Esophagus squamous epithelium (tissue), 5 donors: ENCODE results near the gene ABCA9. TPM values are rescaled to one million over a fixed set of nuclear protein-coding genes. Genes with fewer than 3 reads are reported as not detected.

ENCODE experiments used
- DNase-seq: peaks from one replicate; lab custom pipeline; 2025; lab: John Stamatoyannopoulos, UW
- H3K27ac ChIP-seq, 4 donors: fragments of 200-600 bp; sonication (generic); one replicate each; pipeline ENCODE4 v1.5.1; 2016 to 2019; ENCODE audit warnings: mild to moderate bottlenecking in 1 of 4
- H3K27me3 ChIP-seq, 4 donors: fragments of 200-600 bp; sonication (generic); 1 replicate in 3 of 4; 2 replicates in 1 of 4; pipeline versions ENCODE4 v1.5.1 to v1.6.0; 2017 to 2021; ENCODE audit warnings: antibody characterized with exemption in 1 of 4
- H3K36me3 ChIP-seq, 3 donors: fragments of 200-600 bp; sonication (generic); one replicate each; pipeline ENCODE4 v1.5.1; 2016 to 2019
- H3K4me1 ChIP-seq, 3 donors: fragments of 200-600 bp; sonication (generic); one replicate each; pipeline ENCODE4 v1.5.1; 2017 to 2019
- H3K4me3 ChIP-seq, 4 donors: fragments of 200-600 bp; sonication (generic); 1 replicate in 3 of 4; 2 replicates in 1 of 4; pipeline ENCODE4 v1.5.1; 2016 to 2019; ENCODE audit warnings: mild to moderate bottlenecking in 2 of 4, moderate library complexity in 1 of 4
- H3K9me3 ChIP-seq, 3 donors: fragments of 200-600 bp; sonication (generic); one replicate each; pipeline ENCODE4 v1.5.1; 2016 to 2019
- CTCF ChIP-seq, 6 experiments: fragments of 450-650 bp in 4 of 6; fragments of 200-600 bp in 2 of 6; sonication (generic) in 2 of 6; IDR thresholded peaks; one replicate each; pipeline ENCODE4 v1.5.1; 2016 to 2019; ENCODE audit warnings: antibody characterized with exemption in 6 of 6, mild to moderate bottlenecking in 4 of 6, moderate library complexity in 4 of 6
- POLR2A ChIP-seq, 4 donors: fragments of 450-650 bp; IDR thresholded peaks; one replicate each; pipeline ENCODE4 v1.6.1; 2017; ENCODE audit warnings: antibody characterized with exemption in 4 of 4, mild to moderate bottlenecking in 4 of 4, moderate library complexity in 3 of 4
- WGBS, 2 donors: methylation state at CpG; one replicate each; pipeline ENCODE4 v1.1.5; 2018; 5-methylcytosine and 5-hydroxymethylcytosine counted together
- intact Hi-C: fragments of 100-400 bp; cut with DNase I; formaldehyde crosslinking; loops from one replicate; pipeline ENCODE4 v1.15.0; 2022
- total RNA-seq, 4 donors: library from RNA; depleted of rRNA; stranded (reverse); fragments of >200 nt; gene quantifications; one replicate each; pipeline ENCODE4 v1.1.0, GENCODE V29; 2016
- donor health status: DM: yes; HTN: yes; CAD: no.

The ABCA9 gene
- total RNA-seq, 4 donors from 2014 or later, result 0.34 to 17.4 (median 5.3) TPM

GRCh38 chr17:69044371-69044770 lies 16.4 kb downstream of the ABCA9 start:
- Histone ChIP-seq H3K4me1 (peaks cover 0 to 15% (median 4%) of the 10 kb centered on the region in 3 donors), H3K36me3 (peaks cover 0 to 9% (median 0%) of the 10 kb centered on the region in 3 donors), H3K4me3 (no peak overlapping the region), H3K27me3 (no peaks in the 10 kb centered on the region), H3K9me3 (no peaks in the 10 kb centered on the region), H3K27ac (no peak overlapping the region)
- WGBS, 2 donors, result 90 to 95% methylated on average over 2 of the region's 2 CpGs
- intact Hi-C loops, result no loop called here
- no peak for TF ChIP-seq CTCF (IDR thresholded peaks at IDR 0.05)
- no peak for TF ChIP-seq POLR2A (IDR thresholded peaks at IDR 0.05)
- no peak for DNase-seq

DNA sequence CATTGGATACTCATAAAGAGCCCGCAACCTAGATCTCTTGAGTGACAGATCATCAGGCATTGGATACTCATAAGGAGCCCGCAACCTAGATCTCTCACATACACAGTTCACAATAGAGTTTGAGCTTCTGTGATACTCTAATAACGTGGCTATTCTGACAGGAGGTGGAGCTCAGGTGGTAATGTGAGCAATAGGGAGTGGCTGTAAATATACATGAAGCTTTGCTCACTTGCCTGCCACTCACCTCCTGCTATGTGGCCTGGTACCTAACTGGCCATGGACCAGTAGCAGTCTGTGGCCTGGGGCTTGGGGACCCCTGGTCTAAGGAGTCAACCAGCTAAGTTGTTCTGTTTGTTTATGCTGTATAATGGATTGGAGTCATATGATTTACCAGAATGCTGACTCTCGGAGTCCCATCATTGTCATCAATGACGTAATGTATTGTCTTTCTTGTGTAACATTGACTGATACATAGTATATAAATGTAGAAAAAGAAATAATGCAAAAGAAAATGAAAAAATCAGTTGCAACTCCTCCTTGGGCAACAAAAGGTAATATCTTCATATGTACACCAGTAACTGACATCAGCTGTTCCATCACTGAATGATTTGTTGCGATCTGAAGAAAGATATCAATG lies 17.5 kb downstream of the ABCA9 start:
- Histone ChIP-seq H3K27me3 (no peaks in the 10 kb centered on the region), H3K27ac (no peak overlapping the region), H3K4me1 (peaks cover 0 to 15% (median 4%) of the 10 kb centered on the region in 3 donors), H3K4me3 (no peak overlapping the region), H3K36me3 (peaks cover 0 to 9% (median 0%) of the 10 kb centered on the region in 3 donors), H3K9me3 (no peaks in the 10 kb centered on the region)
- TF ChIP-seq POLR2A (IDR thresholded peaks at IDR 0.05) (no peak), CTCF (IDR thresholded peaks at IDR 0.05) (no peak)
- no peak for DNase-seq
- WGBS, 2 donors, result 81 to 87% methylated on average over 6 of the region's 6 CpGs
- intact Hi-C loops, result no loop called here

GRCh38 chr17:69042308-69042707 lies 18.4 kb downstream of the ABCA9 start:
- TF ChIP-seq POLR2A (IDR thresholded peaks at IDR 0.05), result no peak
- no peak for TF ChIP-seq CTCF (IDR thresholded peaks at IDR 0.05)
- intact Hi-C loops, result no loop called here
- DNase-seq, result no peak
- peaks cover 0 to 9% (median 0%) of the 10 kb centered on the region in 3 donors for H3K36me3 ChIP-seq
- peaks cover 0 to 2% (median 0%) of the 10 kb centered on the region in 3 donors for H3K9me3 ChIP-seq
- H3K4me3 ChIP-seq, result no peak overlapping the region
- no peaks in the 10 kb centered on the region for H3K27me3 ChIP-seq
- 65 to 74% methylated on average over 5 of the region's 5 CpGs for WGBS, 2 donors
- no peak overlapping the region for H3K27ac ChIP-seq
- peaks cover 0 to 7% (median 4%) of the 10 kb centered on the region in 3 donors for H3K4me1 ChIP-seq

GRCh38 chr17:69031839-69032238 lies 28.9 kb downstream of the ABCA9 start:
- Histone ChIP-seq H3K4me1 (no peaks in the 10 kb centered on the region), H3K36me3 (peaks cover 0 to 6% (median 0%) of the 10 kb centered on the region in 3 donors), H3K9me3 (no peaks in the 10 kb centered on the region), H3K4me3 (no peak overlapping the region), H3K27ac (no peak overlapping the region), H3K27me3 (no peaks in the 10 kb centered on the region)
- TF ChIP-seq POLR2A (IDR thresholded peaks at IDR 0.05) (no peak), CTCF (IDR thresholded peaks at IDR 0.05) (no peak)
- 75 to 89% methylated on average over 3 of the region's 3 CpGs for WGBS, 2 donors
- DNase-seq, result no peak
- intact Hi-C loops, result no loop called here

DNA sequence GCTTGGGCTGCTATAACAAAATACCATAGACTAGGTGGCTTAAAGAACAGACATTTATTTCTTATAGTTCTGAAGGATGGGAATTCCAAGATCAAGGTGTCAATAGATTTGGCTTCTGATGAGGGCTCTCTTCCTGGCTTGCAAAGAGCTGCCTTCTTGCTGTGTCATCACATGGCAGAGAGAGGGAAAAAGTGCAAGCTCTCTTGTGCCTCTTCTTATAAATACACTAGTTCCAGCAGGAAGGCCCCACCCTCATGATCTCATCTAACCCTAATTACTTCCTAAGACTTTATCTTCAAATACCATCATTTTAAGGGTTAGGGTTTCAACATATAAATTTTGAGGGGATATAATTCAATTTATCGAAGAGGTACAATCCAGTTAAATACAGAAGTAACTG lies 30.6 kb downstream of the ABCA9 start:
- DNase-seq, result no peak
- H3K27ac ChIP-seq, result no peak overlapping the region
- no peaks in the 10 kb centered on the region for H3K9me3 ChIP-seq
- no peaks in the 10 kb centered on the region for H3K4me1 ChIP-seq
- WGBS, 2 donors, result 79 to 89% methylated on average over 1 of the region's 1 CpG
- TF ChIP-seq CTCF (IDR thresholded peaks at IDR 0.05) (no peak), POLR2A (IDR thresholded peaks at IDR 0.05) (no peak)
- H3K4me3 ChIP-seq, result no peak overlapping the region
- intact Hi-C loops, result no loop called here
- H3K27me3 ChIP-seq, result no peaks in the 10 kb centered on the region
- peaks cover 0 to 6% (median 0%) of the 10 kb centered on the region in 3 donors for H3K36me3 ChIP-seq
